CD8-positive, alpha-beta memory T cell (primary cell): ENCODE results near the gene E4F1. TPM values are rescaled to one million over a fixed set of nuclear protein-coding genes. Genes with fewer than 3 reads are reported as not detected.
A peak's percentile ranks its signal among the peaks of the same experiment; 100 is the strongest.

ENCODE experiments used
- CTCF ChIA-PET: fragments of 350-600 bp; sonication (Branson Sonifier 250); formaldehyde crosslinking; loops from one replicate; lab custom pipeline; 2021; ENCODE audit warnings: antibody characterized with exemption; lab: Charles Lee
- POLR2A ChIA-PET: fragments of 350-600 bp; sonication (Branson Sonifier 250); formaldehyde crosslinking; loops from one replicate; lab custom pipeline; 2021; ENCODE audit warnings: antibody characterized with exemption; lab: Charles Lee
- DNase-seq, 5 donors: peaks; one replicate each; pipeline versions ENCODE4 v3.0.0 to v3.0.0-alpha.2; 2020 to 2022; ENCODE audit warnings: mixed read lengths in 1 of 5
- H3K27ac ChIP-seq: one replicate; pipeline ENCODE4 v1.7.0; 2013; ENCODE audit warnings: low read depth, mild to moderate bottlenecking, low read length, moderate library complexity
- H3K27me3 ChIP-seq: 2 replicates; pipeline ENCODE4 v1.7.0; 2013; ENCODE audit warnings: low read length, mild to moderate bottlenecking; ENCODE audit not compliant: insufficient read depth, poor library complexity, severe bottlenecking
- H3K36me3 ChIP-seq: 2 replicates; pipeline ENCODE4 v1.7.0; 2013; ENCODE audit warnings: mild to moderate bottlenecking, low read length, moderate library complexity; ENCODE audit not compliant: insufficient read depth
- H3K4me1 ChIP-seq: 2 replicates; pipeline ENCODE4 v1.7.0; 2013; ENCODE audit warnings: mild to moderate bottlenecking, low read length, moderate library complexity; ENCODE audit not compliant: insufficient read depth
- H3K4me3 ChIP-seq: 2 replicates; pipeline ENCODE4 v1.7.0; 2013; ENCODE audit warnings: mild to moderate bottlenecking, low read length
- H3K9me3 ChIP-seq: 2 replicates; pipeline ENCODE4 v1.7.0; 2013; ENCODE audit warnings: mild to moderate bottlenecking, low read length
- H3K27ac Mint-ChIP-seq, 8 donors: one replicate each; pipeline ENCODE4 v1.8.0; 2020 to 2021; ENCODE audit warnings: mixed read lengths in 8 of 8, mild to moderate bottlenecking in 6 of 8, inconsistent platforms in 3 of 8, moderate library complexity in 3 of 8
- H3K27me3 Mint-ChIP-seq, 2 donors: one replicate each; pipeline ENCODE4 v1.8.0; 2020 to 2021; ENCODE audit warnings: mixed read lengths in 2 of 2, mild to moderate bottlenecking in 1 of 2, moderate library complexity in 1 of 2
- H3K36me3 Mint-ChIP-seq, 3 donors: one replicate each; pipeline ENCODE4 v1.8.0; 2020 to 2021; ENCODE audit warnings: mixed read lengths in 3 of 3, inconsistent platforms in 1 of 3, mild to moderate bottlenecking in 1 of 3
- H3K4me1 Mint-ChIP-seq, 3 donors: one replicate each; pipeline ENCODE4 v1.8.0; 2020 to 2021; ENCODE audit warnings: mixed read lengths in 3 of 3, inconsistent platforms in 1 of 3, mild to moderate bottlenecking in 1 of 3
- H3K4me3 Mint-ChIP-seq, 7 donors: one replicate each; pipeline ENCODE4 v1.8.0; 2020 to 2021; ENCODE audit warnings: mixed read lengths in 7 of 7, mild to moderate bottlenecking in 6 of 7, moderate library complexity in 4 of 7, inconsistent platforms in 2 of 7
- H3K9me3 Mint-ChIP-seq, 5 donors: one replicate each; pipeline ENCODE4 v1.8.0; 2020 to 2022; ENCODE audit warnings: mixed read lengths in 5 of 5, mild to moderate bottlenecking in 3 of 5, moderate library complexity in 2 of 5, inconsistent platforms in 1 of 5
- polyA plus RNA-seq: library from polyadenylated mRNA; unstranded; fragments of 300-500 nt; fragmentation: Illumina TruSeq; gene quantifications from one replicate; pipeline ENCODE4 v1.2.3, GENCODE V29; 2021
- total RNA-seq, 2 experiments: library from RNA; stranded (reverse); gene quantifications; one replicate each; pipeline ENCODE4 v1.2.3, GENCODE V29; 2021

Gene E4F1
- total and polyA plus RNA-seq, 3 experiments from 2014 or later = 16.5 to 29.8 (median 28.9) TPM

- Histone ChIP-seq H3K27me3 (no peaks in the 10 kb centered on the region), H3K4me3 (no peak overlapping the region), H3K27ac (no peak overlapping the region), H3K36me3 (no peaks in the 10 kb centered on the region), H3K9me3 (no peaks in the 10 kb centered on the region), H3K4me1 (no peaks in the 10 kb centered on the region)
- Mint-ChIP-seq H3K4me1 (no peaks in the 10 kb centered on the region), H3K9me3 (no peaks in the 10 kb centered on the region), H3K27ac (no peak overlapping the region), H3K27me3 (peaks cover 0 to 2% of the 10 kb centered on the region in 2 donors), H3K4me3 (no peak overlapping the region), H3K36me3 (peaks cover 3 to 6% (median 4%) of the 10 kb centered on the region in 3 donors)
- CTCF ChIA-PET = interaction anchor here (1.2 kb wide), 1 partner anchor 29 kb away, joined by 3 read pairs; the partner anchor contains the start of gene ECI1
- no peak for DNase-seq
- POLR2A ChIA-PET = interaction anchor here (0.5 kb wide), 1 partner anchor 98 kb away, joined by 3 read pairs; no protein-coding TSS in a partner anchor
Measured at GRCh38 chr16:2280461-2280860, 57.1 kb downstream of the E4F1 start.

- Mint-ChIP-seq H3K36me3 (peaks cover 3 to 6% (median 4%) of the 10 kb centered on the region in 3 donors), H3K27me3 (peaks cover 0 to 2% of the 10 kb centered on the region in 2 donors), H3K27ac (peak overlapping the region in 1 of 8 donors; percentile 85), H3K4me3 (no peak overlapping the region), H3K4me1 (no peaks in the 10 kb centered on the region), H3K9me3 (no peaks in the 10 kb centered on the region)
- Histone ChIP-seq H3K9me3 (no peaks in the 10 kb centered on the region), H3K36me3 (no peaks in the 10 kb centered on the region), H3K27ac (no peak overlapping the region), H3K27me3 (no peaks in the 10 kb centered on the region), H3K4me3 (no peak overlapping the region), H3K4me1 (no peaks in the 10 kb centered on the region)
- no peak for DNase-seq
- CTCF ChIA-PET = interaction anchor here (1.2 kb wide), 1 partner anchor 29 kb away, joined by 3 read pairs; the partner anchor contains the start of gene ECI1
- POLR2A ChIA-PET = interaction anchor here (0.5 kb wide), 1 partner anchor 97 kb away, joined by 3 read pairs; no protein-coding TSS in a partner anchor
Measured at GRCh38 chr16:2280981-2281542, 57.7 kb downstream of the E4F1 start.

DNA sequence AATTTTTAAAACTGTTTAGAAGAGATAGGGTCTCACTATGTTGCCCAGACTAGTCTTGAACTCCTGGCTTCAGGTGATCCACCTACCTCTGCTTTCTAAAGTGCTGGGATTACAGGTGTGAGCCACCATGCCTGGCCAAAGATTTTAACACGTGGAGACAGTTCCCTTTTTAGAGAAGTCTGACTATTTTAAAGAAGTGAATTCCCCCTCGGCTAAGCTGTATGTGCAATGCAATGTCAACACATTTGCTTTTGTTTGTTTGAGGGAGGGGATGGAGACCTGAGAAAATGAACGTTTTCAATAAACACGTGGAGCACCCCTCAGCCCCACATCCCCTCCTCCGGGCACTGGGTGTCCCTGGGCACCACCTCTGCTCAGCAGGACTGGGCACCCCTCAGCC lies 58.9 kb downstream of the E4F1 start:
- Histone ChIP-seq H3K4me3 (no peak overlapping the region), H3K27ac (no peak overlapping the region), H3K9me3 (no peaks in the 10 kb centered on the region), H3K36me3 (no peaks in the 10 kb centered on the region), H3K4me1 (no peaks in the 10 kb centered on the region), H3K27me3 (no peaks in the 10 kb centered on the region)
- H3K27ac Mint-ChIP-seq = no peak overlapping the region
- ChIA-PET CTCF (no interaction called here), POLR2A (no interaction called here)
- peaks cover 0 to 2% of the 10 kb centered on the region in 2 donors for H3K27me3 Mint-ChIP-seq
- no peaks in the 10 kb centered on the region for H3K9me3 Mint-ChIP-seq
- no peak overlapping the region for H3K4me3 Mint-ChIP-seq
- no peaks in the 10 kb centered on the region for H3K4me1 Mint-ChIP-seq
- no peak for DNase-seq
- peaks cover 3 to 6% (median 4%) of the 10 kb centered on the region in 3 donors for H3K36me3 Mint-ChIP-seq

DNA sequence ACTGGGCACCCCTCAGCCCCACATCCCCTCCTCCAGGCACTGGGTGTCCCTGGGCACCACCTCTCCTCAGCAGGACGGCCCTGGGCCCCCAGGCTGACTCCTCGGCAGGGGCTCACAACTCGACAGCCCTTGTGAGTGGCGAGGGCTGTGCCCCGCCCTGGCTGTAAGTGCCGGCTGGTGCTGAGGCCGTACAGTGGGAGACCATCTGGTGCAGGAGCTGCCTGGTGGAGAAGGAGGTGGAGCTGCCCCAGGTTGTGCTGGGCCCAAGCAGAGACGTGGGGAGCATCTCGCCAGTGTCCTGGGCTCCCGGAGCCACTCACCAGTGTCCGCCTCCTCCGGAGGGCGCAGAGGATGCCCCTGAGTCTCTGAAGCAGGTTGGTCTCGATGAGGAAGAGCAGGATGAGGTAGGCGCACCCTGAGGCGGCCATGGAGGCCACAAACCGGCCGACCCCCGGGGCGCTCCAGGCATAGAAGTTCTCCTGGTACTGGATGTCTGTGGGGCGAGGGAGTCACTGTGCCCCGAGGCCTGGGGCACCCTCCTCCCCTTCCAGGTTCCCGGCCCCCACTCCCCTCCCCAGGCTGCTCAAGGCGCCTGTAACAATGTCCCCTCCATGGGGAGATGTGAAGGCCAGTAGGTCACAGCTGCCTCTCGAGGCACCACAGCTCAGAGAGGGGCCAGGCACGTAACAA lies 59.6 kb downstream of the E4F1 start:
- Mint-ChIP-seq H3K27ac (no peak overlapping the region), H3K27me3 (peaks cover 0 to 2% of the 10 kb centered on the region in 2 donors), H3K4me3 (no peak overlapping the region), H3K4me1 (no peaks in the 10 kb centered on the region), H3K36me3 (peaks cover 3 to 11% (median 4%) of the 10 kb centered on the region in 3 donors), H3K9me3 (no peaks in the 10 kb centered on the region)
- Histone ChIP-seq H3K27ac (no peak overlapping the region), H3K4me1 (no peaks in the 10 kb centered on the region), H3K4me3 (no peak overlapping the region), H3K36me3 (no peaks in the 10 kb centered on the region), H3K9me3 (no peaks in the 10 kb centered on the region), H3K27me3 (no peaks in the 10 kb centered on the region)
- POLR2A ChIA-PET = no interaction called here
- DNase-seq = no peak
- CTCF ChIA-PET = no interaction called here

DNA sequence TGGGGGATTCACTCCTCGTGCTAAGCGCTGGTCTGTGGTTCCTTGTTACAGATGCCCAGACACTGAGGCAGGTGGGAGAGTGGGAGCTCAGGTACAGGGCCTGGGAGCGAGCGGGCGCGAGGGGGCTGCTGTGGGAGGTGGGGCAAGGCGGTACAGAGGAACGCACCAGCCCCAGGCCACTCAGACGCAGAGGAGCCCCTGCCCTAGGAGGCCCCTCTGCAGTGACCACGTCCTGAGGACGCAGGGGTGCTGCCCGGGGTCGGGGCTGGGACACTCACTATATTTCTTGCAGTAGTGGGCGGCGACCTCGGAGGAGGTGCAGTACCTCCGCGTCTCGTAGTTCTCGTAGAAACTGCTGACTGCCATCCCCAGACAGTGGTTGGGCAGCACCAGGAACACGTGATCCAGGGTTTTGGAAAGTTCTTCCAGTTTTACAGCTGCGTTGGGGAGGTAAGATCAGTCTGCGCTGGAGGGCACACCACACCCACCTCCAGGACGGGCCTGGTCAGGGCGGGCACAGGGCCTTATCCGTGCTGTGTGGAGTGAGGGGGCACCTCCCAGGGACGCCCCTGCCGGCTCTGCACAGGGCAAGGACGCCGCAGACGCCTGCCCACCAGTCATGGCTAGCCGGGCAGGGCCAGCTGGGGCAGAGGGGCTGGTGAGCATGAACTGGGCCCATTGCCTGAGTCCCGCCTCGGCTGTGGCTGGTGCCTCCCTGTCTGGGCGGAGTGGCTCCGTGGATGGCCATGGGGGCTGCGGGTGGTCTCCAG lies 60.8 kb downstream of the E4F1 start:
- Mint-ChIP-seq H3K9me3 (no peaks in the 10 kb centered on the region), H3K4me3 (no peak overlapping the region), H3K27ac (no peak overlapping the region), H3K36me3 (peaks cover 3 to 11% (median 4%) of the 10 kb centered on the region in 3 donors), H3K27me3 (peaks cover 0 to 2% of the 10 kb centered on the region in 2 donors), H3K4me1 (no peaks in the 10 kb centered on the region)
- no peaks in the 10 kb centered on the region for H3K27me3 ChIP-seq
- H3K27ac ChIP-seq = no peak overlapping the region
- ChIA-PET POLR2A (no interaction called here), CTCF (no interaction called here)
- no peak for DNase-seq
- H3K36me3 ChIP-seq = no peaks in the 10 kb centered on the region
- H3K4me3 ChIP-seq = no peak overlapping the region
- no peaks in the 10 kb centered on the region for H3K9me3 ChIP-seq
- H3K4me1 ChIP-seq = no peaks in the 10 kb centered on the region

DNA sequence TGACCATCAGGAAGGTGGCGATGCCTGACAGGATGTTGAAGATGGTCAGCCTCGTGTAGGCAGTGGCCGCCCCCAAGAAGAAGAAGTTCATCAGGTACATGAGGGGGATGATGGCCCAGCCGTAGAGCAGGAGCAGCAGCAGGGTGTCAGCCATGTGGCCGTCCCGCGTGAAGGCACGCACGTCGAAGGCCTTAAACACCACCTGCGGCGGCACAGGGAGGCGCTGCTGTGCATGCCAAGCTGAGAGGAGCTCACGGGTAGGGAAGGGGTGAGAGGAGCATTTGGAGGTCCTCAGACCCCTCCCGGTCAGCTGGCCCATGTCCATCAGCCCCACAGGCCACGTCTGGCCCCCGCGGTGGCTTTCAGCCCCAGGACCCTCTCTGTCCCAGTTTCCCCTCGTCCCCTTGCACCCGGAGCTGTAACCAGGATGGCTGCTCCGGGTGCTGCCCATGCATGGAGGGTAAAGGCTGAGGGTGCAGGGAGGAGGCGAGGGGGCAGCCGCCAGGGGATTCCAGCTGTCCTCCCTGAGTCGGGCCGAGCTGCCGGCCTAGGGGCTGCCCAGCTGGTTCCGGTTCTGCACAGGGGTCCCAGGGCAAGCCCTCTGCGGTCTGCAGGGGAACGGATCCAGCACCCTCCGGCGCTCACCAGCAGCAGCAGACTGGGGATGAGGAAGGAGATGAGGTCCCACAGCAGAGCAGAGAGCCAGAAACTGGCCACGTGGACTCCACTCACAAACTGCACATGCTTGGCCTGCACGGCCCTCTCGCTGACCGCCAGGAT lies 61.6 kb downstream of the E4F1 start:
- Mint-ChIP-seq H3K36me3 (peaks cover 3 to 10% (median 4%) of the 10 kb centered on the region in 3 donors), H3K27me3 (peaks cover 0 to 2% of the 10 kb centered on the region in 2 donors), H3K27ac (no peak overlapping the region), H3K4me3 (no peak overlapping the region), H3K9me3 (no peaks in the 10 kb centered on the region), H3K4me1 (no peaks in the 10 kb centered on the region)
- ChIA-PET POLR2A (no interaction called here), CTCF (no interaction called here)
- Histone ChIP-seq H3K36me3 (no peaks in the 10 kb centered on the region), H3K4me1 (no peaks in the 10 kb centered on the region), H3K9me3 (no peaks in the 10 kb centered on the region), H3K4me3 (no peak overlapping the region), H3K27ac (no peak overlapping the region), H3K27me3 (no peaks in the 10 kb centered on the region)
- DNase-seq = no peak
